Fibroblast of skin of left biceps (primary cell): ENCODE measurements around the gene CCDC171.

Experiments used
- DNase-seq, 2 experiments: peaks; one replicate each; pipeline ENCODE4 v3.0.0-alpha.2; 2013; ENCODE audit warnings: low read depth in 2 of 2

CCDC171 gene

GRCh38 chr9:15873573-15874177, 320.8 kb downstream of the CCDC171 start:
- peak; percentile 29 to 40 for DNase-seq

DNA sequence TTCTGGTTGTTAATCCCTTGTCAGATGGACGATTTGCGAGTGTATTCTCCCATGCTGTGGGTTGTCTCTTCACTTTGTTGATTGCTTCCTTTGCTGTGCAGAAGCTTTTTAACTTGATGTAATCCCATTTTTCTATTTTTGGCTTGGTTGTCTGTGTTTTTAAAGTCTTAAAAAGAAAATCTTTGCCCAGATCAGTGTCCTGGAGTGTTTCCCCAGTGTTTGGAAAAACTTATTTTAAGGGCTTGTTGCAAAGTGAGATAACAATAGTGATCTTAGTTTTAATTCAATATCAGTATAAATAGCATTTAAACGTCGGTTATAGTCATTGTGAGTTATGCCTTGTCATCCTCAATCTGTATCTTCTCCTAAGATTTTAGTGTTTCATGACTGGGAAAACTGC, 329.5 kb downstream of the CCDC171 start:
- no peak for DNase-seq

DNA sequence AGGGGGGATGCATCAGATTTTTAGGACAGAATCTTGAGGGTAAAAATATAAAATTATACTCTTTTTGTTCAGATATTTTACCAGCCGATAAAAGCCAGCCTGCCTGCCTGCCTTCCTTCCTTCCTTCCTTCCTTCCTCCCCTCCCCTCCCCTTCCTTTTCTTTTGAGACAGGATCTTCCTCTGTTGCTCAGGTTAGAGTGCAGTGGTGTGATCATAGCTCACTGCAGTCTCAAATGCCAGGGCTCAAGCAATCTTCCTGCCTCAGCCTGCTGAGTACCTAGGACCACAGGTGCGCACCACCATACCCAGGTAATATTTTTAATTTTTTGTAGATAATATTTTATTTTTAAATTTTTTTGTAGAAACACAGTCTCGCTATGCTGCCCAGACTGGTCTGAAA, 330.0 kb downstream of the CCDC171 start:
- no peak for DNase-seq

DNA sequence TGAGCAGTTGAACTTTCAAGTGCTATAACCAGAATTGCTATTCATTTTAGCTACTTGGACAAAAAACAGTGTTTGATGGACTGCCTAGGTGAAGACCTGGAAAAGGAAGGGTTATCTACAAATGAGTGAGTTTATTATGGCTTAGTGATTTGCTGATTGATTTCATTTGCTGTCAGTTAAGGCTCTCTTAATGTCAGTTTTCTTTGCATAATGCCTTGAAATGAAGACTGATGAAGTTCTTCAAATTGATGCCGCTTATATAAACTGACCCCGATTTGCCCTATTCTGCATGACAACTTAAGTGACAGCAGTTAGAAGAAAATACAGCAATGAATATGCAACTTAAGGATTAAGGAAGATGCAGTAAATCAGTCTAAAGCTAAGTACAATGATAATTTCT, 332.6 kb downstream of the CCDC171 start:
- DNase-seq, result no peak

- peak; percentile 15 to 34 for DNase-seq
Measured at GRCh38 chr9:15889555-15889954, 336.7 kb downstream of the CCDC171 start.

DNA sequence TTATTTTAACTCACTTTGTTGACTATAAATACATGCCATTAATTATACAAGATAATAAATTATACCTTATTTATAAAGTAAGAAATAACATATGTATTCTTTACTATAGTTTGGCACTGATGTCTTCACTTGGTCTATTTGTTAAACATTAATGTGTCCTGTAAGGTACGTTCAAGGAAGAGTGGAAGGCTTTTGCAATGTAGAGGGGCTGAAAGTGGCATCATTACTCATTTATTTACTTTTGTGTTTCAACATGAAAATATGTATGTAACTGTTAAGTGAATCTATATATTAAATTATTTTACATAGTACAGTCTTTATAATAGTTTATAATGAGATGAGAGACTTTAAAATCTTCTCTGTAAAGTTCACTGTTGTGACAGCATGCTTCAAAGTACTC, 348.7 kb downstream of the CCDC171 start:
- DNase-seq, result no peak

- DNase-seq, result peak in 1 of 2 experiments; percentile 17
Measured at GRCh38 chr9:15909297-15909696, 356.5 kb downstream of the CCDC171 start.

DNA sequence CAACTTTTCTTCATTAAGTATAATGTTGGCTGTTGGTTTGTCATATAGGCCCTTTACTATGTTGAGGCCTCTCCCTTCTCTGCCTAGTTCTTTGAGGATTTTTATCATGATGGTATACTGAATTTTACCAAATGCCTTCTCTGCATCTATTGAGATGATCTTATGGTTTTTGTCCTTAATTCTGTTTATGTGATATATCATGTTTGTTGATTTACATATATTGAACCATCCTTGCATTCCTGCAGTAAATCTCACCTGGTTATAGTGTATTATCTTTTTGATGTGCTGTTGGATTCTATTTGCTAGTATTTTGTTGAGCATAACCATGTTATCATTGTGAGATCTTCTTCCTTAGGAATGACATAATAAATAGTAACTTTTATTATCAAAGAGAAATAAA, 362.9 kb downstream of the CCDC171 start:
- no peak for DNase-seq

- peak; percentile 62 to 64 for DNase-seq
Measured at GRCh38 chr9:15927161-15927560, 374.3 kb downstream of the CCDC171 start.

DNA sequence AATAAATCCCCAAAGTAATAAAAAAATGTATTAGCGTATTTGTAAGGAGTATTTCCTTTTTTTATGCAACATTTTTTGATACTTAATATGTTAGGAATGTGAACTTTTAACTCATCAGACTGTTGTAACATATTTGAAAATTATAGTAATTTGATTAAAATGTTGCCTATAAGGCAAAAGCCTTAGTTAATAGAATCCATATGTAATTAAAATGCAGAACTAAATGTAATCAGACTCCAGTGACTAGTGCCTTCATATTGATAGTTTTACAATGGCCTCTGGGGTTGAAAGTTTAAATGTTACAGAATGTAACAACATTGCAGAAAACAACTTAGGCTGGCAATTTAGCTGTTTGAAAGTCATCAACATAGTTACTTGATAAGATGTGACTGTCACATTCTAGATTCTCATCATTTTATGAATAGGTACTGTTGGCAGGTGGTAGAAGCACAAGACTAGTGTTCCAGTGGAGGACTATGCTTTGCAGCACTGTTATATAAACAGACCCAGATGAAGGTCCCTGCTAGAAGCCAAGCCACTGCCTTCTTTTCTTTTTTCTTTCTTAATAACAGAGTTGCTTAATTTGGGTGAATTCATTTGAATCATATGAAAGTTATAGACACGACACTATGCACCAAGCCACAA, 382.9 kb downstream of the CCDC171 start:
- DNase-seq, result peak; percentile 55 to 64

DNA sequence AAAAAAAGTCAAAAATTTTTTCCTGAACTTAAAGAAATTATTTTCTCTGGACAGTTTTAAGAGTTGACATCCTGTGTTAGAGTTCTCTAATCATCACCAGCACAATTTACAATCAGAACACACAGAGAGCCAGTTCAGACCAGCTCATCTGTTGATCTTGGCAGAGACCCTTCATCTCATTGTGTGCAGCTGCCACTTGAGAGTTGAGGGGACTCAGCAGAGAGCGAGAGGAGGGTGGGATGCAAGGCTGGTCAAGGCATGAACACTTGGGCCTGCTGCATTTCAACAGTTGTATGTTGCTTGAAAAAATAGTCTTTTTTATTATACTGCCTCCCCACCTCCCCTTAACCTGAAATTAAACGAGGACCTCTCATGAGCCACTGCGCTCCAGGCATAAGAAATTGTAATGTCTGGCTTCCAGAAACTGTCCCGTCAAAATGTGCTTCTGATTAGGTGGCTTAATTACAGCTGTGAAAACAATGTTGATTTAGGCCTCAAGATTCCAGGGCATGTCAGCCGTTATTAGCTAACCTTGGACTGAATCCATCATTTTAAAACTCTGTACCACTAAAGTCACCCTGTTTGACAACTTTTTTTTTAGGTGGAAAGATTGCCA, 383.6 kb downstream of the CCDC171 start:
- peak; percentile 94 for DNase-seq

- DNase-seq, result no peak
Measured at GRCh38 chr9:15942831-15943424, 390.1 kb downstream of the CCDC171 start.

GRCh38 chr9:15944341-15944740, 391.5 kb downstream of the CCDC171 start:
- peak; percentile 40 to 42 for DNase-seq

DNA sequence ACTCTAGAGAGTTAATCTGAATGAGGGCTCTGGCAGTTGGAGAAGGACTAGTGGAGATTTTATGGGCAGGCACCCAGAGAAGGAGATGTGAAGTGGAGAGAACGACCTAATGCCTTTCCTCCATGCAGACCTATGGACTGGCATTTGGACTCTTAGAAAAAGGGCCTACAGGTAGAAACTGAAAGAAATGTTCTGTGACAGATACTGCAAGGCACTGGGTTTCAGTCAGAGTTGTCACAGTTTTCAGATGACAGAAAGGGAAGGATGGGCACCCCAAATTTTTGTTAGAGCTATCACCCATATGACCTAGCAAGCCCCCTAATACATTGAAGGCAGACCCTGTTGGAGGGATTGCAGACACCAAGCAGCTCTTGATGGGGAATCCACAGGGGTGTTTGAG, 406.8 kb downstream of the CCDC171 start:
- DNase-seq, result no peak

- no peak for DNase-seq
Measured at GRCh38 chr9:15961217-15961616, 408.4 kb downstream of the CCDC171 start.

DNA sequence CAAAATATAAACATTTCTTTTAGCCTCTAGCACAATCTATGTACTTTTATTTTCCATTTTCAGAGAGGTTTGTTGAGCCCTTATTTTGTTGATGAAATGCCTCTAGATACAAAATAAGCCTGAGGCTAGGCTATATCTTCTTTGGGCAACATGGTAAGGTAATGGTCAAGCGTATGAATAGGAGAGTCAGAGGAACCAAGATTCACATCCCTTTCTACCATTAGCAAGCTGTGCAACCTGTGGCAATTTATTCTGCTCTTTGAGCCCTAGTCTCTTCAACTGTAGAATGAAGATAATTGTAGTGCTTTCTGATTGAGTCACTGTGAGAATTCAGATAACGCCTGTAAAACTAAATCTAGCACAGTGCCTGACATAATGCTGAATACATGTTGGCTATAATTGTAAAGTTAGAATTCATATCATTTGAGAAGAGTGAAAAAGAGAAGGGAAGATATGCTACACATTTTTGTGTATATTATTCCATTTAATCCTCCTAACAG, 412.5 kb downstream of the CCDC171 start:
- DNase-seq, result no peak

GRCh38 chr9:15966471-15966870, 413.6 kb downstream of the CCDC171 start:
- DNase-seq, result no peak

DNA sequence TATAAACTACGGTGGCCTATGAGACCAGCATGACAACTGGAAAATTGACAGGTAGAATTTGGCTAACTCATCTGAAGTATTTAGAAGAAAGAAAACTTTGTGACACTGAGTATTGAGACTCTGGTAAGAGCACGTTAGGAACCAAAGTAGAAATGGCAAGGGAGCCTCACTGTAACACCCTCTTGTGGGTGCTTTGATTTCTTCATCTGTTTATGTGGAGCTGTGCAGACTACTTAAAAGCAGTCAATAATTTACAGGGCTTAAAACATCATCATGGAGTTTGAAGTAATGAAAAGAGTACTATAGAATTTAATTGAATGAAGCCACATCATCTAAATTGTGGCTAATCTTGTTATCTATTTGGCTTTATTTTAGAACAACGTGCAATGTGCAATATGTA, 414.2 kb downstream of the CCDC171 start:
- no peak for DNase-seq

DNA sequence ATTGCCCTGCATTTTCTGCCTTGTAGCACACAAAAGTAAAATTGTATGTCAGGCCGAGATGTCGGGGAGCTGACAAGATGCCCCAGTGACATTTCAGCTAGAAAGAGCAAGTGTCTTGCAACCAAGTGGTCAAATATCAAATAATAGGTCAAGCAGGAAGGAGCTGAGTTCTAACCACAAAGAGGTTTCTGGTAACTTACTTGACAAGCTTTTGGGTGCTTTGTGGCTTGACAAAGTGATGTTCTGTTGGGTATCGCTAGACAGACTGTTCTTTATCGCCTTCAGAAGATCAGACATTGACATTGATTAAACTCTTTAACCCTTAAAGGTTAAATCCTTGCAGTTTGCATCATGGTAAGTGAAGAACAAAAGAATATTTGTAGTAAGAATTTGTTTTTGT, 419.9 kb downstream of the CCDC171 start:
- no peak for DNase-seq

DNA sequence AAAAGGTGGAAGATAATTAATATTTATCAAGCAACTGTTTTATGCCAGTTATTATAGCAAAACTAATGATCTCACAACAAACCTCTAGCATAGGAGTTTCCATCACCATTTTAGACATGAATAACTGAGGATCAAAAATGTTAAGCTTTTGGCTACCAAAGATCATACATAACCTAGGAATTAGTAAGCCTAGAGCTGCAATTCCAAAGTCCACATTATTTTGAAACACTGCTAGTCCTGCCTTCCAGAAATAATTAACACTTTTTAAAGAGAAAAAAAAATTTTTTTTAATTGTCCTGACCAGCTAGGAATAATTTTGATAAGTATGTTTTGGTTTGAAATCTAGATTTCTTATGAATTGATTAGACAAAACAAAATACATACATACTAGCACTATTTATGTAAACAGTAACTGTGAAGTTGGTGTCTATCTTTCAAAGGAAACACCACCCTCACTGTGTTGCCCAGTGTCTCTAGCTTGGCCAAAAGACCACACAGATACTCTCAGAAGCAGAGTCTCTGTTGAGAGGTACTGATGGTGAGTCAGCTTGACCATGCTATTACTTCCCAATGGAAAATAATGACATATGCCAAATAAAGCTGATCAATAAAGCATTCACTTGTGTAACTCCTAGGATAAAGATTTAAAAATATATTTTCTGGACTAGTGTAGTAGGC, 422.4 kb downstream of the CCDC171 start:
- no peak for DNase-seq

GRCh38 chr9:15977438-15977837, 424.6 kb downstream of the CCDC171 start:
- no peak for DNase-seq

GRCh38 chr9:15982182-15982581, 429.3 kb downstream of the CCDC171 start:
- DNase-seq, result no peak
